Hepatocyte (in vitro differentiated cells): ENCODE results near the gene RUFY4.

Source experiments
- EZH2 ChIP-seq: fragments of 200-600 bp; sonication (generic); IDR thresholded peaks from 2 replicates; pipeline ENCODE4 v1.6.1; 2016; ENCODE audit warnings: antibody characterized with exemption, mild to moderate bottlenecking, borderline replicate concordance
- EZH2phosphoT487 ChIP-seq: fragments of 200-600 bp; sonication (generic); IDR thresholded peaks from one replicate; pipeline ENCODE4 v1.6.1; 2018; ENCODE audit warnings: antibody characterized with exemption, mild to moderate bottlenecking, low read depth, moderate library complexity; ENCODE audit not compliant: unreplicated experiment, severe bottlenecking
- TF ChIP-seq, protein P1 (sequence below): fragments of 200-600 bp; sonication (generic); IDR thresholded peaks from 2 replicates; pipeline ENCODE4 v1.5.1; 2016; ENCODE audit warnings: antibody characterized with exemption, mild to moderate bottlenecking; ENCODE audit not compliant: poor library complexity

- TF ChIP-seq, protein P1, sequence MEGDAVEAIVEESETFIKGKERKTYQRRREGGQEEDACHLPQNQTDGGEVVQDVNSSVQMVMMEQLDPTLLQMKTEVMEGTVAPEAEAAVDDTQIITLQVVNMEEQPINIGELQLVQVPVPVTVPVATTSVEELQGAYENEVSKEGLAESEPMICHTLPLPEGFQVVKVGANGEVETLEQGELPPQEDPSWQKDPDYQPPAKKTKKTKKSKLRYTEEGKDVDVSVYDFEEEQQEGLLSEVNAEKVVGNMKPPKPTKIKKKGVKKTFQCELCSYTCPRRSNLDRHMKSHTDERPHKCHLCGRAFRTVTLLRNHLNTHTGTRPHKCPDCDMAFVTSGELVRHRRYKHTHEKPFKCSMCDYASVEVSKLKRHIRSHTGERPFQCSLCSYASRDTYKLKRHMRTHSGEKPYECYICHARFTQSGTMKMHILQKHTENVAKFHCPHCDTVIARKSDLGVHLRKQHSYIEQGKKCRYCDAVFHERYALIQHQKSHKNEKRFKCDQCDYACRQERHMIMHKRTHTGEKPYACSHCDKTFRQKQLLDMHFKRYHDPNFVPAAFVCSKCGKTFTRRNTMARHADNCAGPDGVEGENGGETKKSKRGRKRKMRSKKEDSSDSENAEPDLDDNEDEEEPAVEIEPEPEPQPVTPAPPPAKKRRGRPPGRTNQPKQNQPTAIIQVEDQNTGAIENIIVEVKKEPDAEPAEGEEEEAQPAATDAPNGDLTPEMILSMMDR: no peak
- TF ChIP-seq EZH2: no peak
- no peak for TF ChIP-seq EZH2phosphoT487
Measured at GRCh38 chr2:218021536-218022071, 47.4 kb upstream of the RUFY4 start.
